Keratinocyte (primary cell): ENCODE results near the gene ZNF337.

Experiments
- EZH2 ChIP-seq: IDR thresholded peaks from one replicate; pipeline ENCODE4 v1.6.1; 2012; ENCODE audit warnings: inconsistent platforms, mild to moderate bottlenecking, low read length, moderate library complexity
- TF ChIP-seq, protein P1 (sequence below), 3 experiments: IDR thresholded peaks in 1 of 3; conservative IDR thresholded peaks in 1 of 3; optimal IDR thresholded peaks in 1 of 3; 2 replicates in 2 of 3; 3 replicates in 1 of 3; pipeline versions ENCODE3 to v1.5.1; 2011; ENCODE audit warnings: low read length in 3 of 3, mild to moderate bottlenecking in 3 of 3, moderate library complexity in 2 of 3, control low read depth in 1 of 3, inconsistent platforms in 1 of 3; ENCODE audit not compliant: insufficient read depth in 2 of 3; ENCODE audit errors: extremely low read depth in 1 of 3

DNA sequence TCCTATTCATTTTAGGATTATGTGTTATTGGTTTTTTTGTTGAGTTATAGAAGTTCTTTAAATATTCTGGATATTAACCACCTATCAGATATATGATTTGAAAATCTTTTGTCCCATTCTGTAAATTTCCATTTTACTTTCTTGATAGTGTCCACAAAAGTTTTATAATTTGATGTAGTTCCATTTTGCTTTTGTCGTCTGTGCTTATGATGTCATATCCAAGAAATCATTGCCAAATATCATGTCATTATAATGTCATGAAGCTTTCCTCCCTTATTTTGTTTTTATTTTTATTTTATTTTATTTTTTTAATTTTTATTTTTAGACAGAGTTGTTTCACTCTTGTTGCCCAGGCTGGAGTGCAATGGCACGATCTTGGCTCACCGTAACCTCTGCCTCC, 51.8 kb downstream of the ZNF337 start:
- TF ChIP-seq, protein P1, sequence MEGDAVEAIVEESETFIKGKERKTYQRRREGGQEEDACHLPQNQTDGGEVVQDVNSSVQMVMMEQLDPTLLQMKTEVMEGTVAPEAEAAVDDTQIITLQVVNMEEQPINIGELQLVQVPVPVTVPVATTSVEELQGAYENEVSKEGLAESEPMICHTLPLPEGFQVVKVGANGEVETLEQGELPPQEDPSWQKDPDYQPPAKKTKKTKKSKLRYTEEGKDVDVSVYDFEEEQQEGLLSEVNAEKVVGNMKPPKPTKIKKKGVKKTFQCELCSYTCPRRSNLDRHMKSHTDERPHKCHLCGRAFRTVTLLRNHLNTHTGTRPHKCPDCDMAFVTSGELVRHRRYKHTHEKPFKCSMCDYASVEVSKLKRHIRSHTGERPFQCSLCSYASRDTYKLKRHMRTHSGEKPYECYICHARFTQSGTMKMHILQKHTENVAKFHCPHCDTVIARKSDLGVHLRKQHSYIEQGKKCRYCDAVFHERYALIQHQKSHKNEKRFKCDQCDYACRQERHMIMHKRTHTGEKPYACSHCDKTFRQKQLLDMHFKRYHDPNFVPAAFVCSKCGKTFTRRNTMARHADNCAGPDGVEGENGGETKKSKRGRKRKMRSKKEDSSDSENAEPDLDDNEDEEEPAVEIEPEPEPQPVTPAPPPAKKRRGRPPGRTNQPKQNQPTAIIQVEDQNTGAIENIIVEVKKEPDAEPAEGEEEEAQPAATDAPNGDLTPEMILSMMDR (optimal IDR thresholded peaks at IDR 0.05 in 1 of 3, IDR thresholded peaks at IDR 0.05 in 1 of 3, conservative IDR thresholded peaks at IDR 0.05 in 1 of 3; ENCODE audit: extremely low read depth in 1 of 3, insufficient read depth in 2 of 3, low read length in 3 of 3) = no peak
- TF ChIP-seq EZH2 = no peak
